ENCODE data around the gene SLC9A9.

DNA sequence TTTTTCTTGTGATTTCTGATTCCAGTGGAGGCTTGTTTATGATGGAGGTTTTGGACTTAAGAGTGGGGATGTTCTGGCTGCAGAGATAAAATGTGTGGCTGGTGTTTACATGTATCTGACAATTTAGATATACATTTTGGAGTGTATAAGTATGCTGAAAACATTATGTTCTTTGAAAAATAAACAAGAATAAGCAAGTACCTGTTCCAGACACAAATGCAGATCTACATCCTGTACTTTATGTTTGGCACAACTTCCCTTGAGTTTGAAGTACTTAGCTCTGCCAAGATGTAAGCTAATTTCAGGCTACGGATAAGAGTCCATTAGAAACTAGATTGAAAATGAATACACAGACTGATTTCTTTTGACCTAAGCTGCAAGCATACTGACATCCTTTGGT lies 451.5 kb downstream of the SLC9A9 start:
- TF ChIP-seq CTCF (IDR thresholded peaks at IDR 0.05), result no peak
- no peak for TF ChIP-seq POLR2A (IDR thresholded peaks at IDR 0.05)

Measured in breast epithelium (tissue), 3 donors.